GM12878 (cell line): ENCODE data around the gene CLEC16A. TPM values are rescaled to one million over a fixed set of nuclear protein-coding genes. Genes with fewer than 3 reads are reported as not detected.

Experiments
- ATAC-seq: fragments of 200-7000 bp; cut with Tn5 transposase; 3 replicates; pipeline ENCODE4 v1.9.1; 2020; ENCODE audit warnings: mild to moderate bottlenecking, moderate library complexity
- BruUV-seq: library from RNA; stranded (reverse); fragments of 400-500 nt; replicated peaks from 2 replicates; lab custom pipeline; 2021; lab: Mats Ljungman, UMichigan
- CTCF ChIA-PET: fragments of 300-600 bp; sonication (Branson Sonifier 250); formaldehyde crosslinking; extraction: SDS; loops from one replicate; lab custom pipeline; 2021; ENCODE audit warnings: inconsistent platforms; lab: Yijun Ruan, JAX
- POLR2A ChIA-PET: fragments of 350-600 bp; formaldehyde crosslinking; extraction: SDS; loops from one replicate; lab custom pipeline; 2021; ENCODE audit warnings: inconsistent platforms; lab: Charles Lee
- RAD21 ChIA-PET: fragments of 300-600 bp; sonication (Branson Sonifier 250); formaldehyde crosslinking; loops from one replicate; lab custom pipeline; 2023; ENCODE audit warnings: antibody characterized with exemption; ENCODE audit not compliant: unreplicated experiment; lab: Charles Lee
- SMC1A ChIA-PET: fragments of 300-600 bp; sonication (Branson Sonifier 250); formaldehyde crosslinking; loops from one replicate; lab custom pipeline; 2023; ENCODE audit not compliant: unreplicated experiment, uncharacterized antibody; lab: Charles Lee
- DNase-seq: peaks from one replicate; pipeline ENCODE4 v3.0.0-alpha.2; 2011; ENCODE audit warnings: low read depth, low spot score
- FAIRE-seq: peaks from 3 replicates; lab custom pipeline; 2011; peaks lifted over from hg19 to GRCh38; lab: Jason Lieb, UNC
- H2AFZ ChIP-seq: 2 replicates; pipeline ENCODE4 v1.6.0; 2011; ENCODE audit warnings: low read depth, low read length, control low read depth; ENCODE audit not compliant: control insufficient read depth
- H3K27ac ChIP-seq: 2 replicates; pipeline ENCODE4 v1.5.1; 2011; ENCODE audit warnings: control low read depth; ENCODE audit not compliant: control insufficient read depth, insufficient read depth
- H3K27me3 ChIP-seq, 2 experiments: replicated peaks in 1 of 2; 2 replicates each; pipeline versions ENCODE4 v1.6.0 to v1.6.1; 2011; ENCODE audit warnings: low read length in 1 of 2; ENCODE audit not compliant: control insufficient read depth in 2 of 2, insufficient read depth in 2 of 2
- H3K36me3 ChIP-seq, 2 experiments: 2 replicates each; pipeline ENCODE4 v1.5.1; 2011; ENCODE audit warnings: low read length in 1 of 2; ENCODE audit not compliant: control insufficient read depth in 2 of 2, insufficient read depth in 2 of 2
- H3K4me1 ChIP-seq: 2 replicates; pipeline ENCODE4 v1.6.1; 2011; ENCODE audit warnings: mild to moderate bottlenecking, low read length, moderate library complexity, mixed read lengths; ENCODE audit not compliant: control insufficient read depth, insufficient read depth
- H3K4me2 ChIP-seq: 2 replicates; pipeline ENCODE4 v1.6.0; 2011; ENCODE audit warnings: control low read depth; ENCODE audit not compliant: control insufficient read depth, insufficient read depth
- H3K4me3 ChIP-seq: fragments of 200-600 bp; sonication (generic); 2 replicates; pipeline ENCODE4 v1.5.1; 2016
- H3K79me2 ChIP-seq: 2 replicates; pipeline ENCODE4 v1.6.0; 2011; ENCODE audit warnings: low read length; ENCODE audit not compliant: control insufficient read depth, insufficient read depth
- H3K9ac ChIP-seq: 2 replicates; pipeline ENCODE4 v1.8.0; 2011; ENCODE audit warnings: low read length, control low read depth, mixed read lengths; ENCODE audit not compliant: control insufficient read depth, insufficient read depth
- H3K9me3 ChIP-seq: replicated peaks from 3 replicates; pipeline ENCODE4 v1.5.1; 2011; ENCODE audit warnings: mild to moderate bottlenecking, low read length; ENCODE audit not compliant: control insufficient read depth, insufficient read depth
- H4K20me1 ChIP-seq: 2 replicates; pipeline ENCODE4 v1.6.0; 2011; ENCODE audit not compliant: control insufficient read depth, insufficient read depth
- BCLAF1 ChIP-seq: fragments of 450-650 bp; IDR thresholded peaks from 2 replicates; pipeline ENCODE4 v1.6.1; 2017; ENCODE audit warnings: antibody characterized with exemption, mild to moderate bottlenecking, moderate library complexity
- BRCA1 ChIP-seq: IDR thresholded peaks from 2 replicates; pipeline ENCODE4 v1.6.1; 2011; ENCODE audit warnings: low read depth, low read length, improper control_type of control experiment
- CHD4 ChIP-seq: fragments of 200-600 bp; sonication (generic); IDR thresholded peaks from 2 replicates; pipeline ENCODE4 v1.6.1; 2016; ENCODE audit warnings: mild to moderate bottlenecking
- CTCF ChIP-seq, 3 experiments: IDR thresholded peaks in 2 of 3; conservative IDR thresholded peaks in 1 of 3; 2 replicates each; pipeline ENCODE4 v1.5.1; 2011; ENCODE audit warnings: low read depth in 3 of 3, low read length in 3 of 3, mild to moderate bottlenecking in 3 of 3, control low read depth in 2 of 3, moderate library complexity in 2 of 3, inconsistent platforms in 1 of 3, mixed read lengths in 1 of 3; ENCODE audit not compliant: control insufficient read depth in 2 of 3, insufficient read depth in 1 of 3; ENCODE audit errors: extremely low read depth in 1 of 3
- FOXK2 ChIP-seq: fragments of 450-650 bp; IDR thresholded peaks from 2 replicates; pipeline ENCODE4 v1.6.1; 2017; ENCODE audit warnings: mild to moderate bottlenecking, moderate library complexity
- IKZF1 ChIP-seq: fragments of 450-650 bp; conservative IDR thresholded peaks from 2 replicates; pipeline ENCODE4 v1.6.1; 2017; ENCODE audit warnings: antibody characterized with exemption, mild to moderate bottlenecking
- NFYB ChIP-seq: IDR thresholded peaks from 2 replicates; pipeline ENCODE4 v1.6.1; 2011; ENCODE audit warnings: low read depth, mild to moderate bottlenecking, low read length, improper control_type of control experiment, moderate library complexity; ENCODE audit not compliant: insufficient read depth
- RB1 ChIP-seq: fragments of 450-650 bp; formaldehyde crosslinking; IDR thresholded peaks from 2 replicates; pipeline ENCODE4 v1.6.1; 2017; ENCODE audit warnings: mild to moderate bottlenecking, borderline replicate concordance
- TBL1XR1 ChIP-seq: IDR thresholded peaks from 2 replicates; pipeline ENCODE4 v1.6.1; 2012; ENCODE audit warnings: low read depth, low read length, improper control_type of control experiment
- WGBS: methylation state at CpG from one replicate; pipeline ENCODE4 v1.1.6; 2016; ENCODE audit warnings: low lambda C conversion rate; ENCODE audit not compliant: insufficient replicate concordance, insufficient coverage; ENCODE audit errors: missing lambda C conversion rate; 5-methylcytosine and 5-hydroxymethylcytosine counted together
- in situ Hi-C: fragments of 300-500 bp; cut with MboI; formaldehyde crosslinking; loops from 9 replicates; pipeline ENCODE4 v1.14.3; 2018; ENCODE audit warnings: mixed read lengths
- intact Hi-C: fragments of 100-400 bp; cut with micrococcal nuclease; formaldehyde crosslinking; loops from one replicate; pipeline ENCODE4 v1.14.2; 2022; ENCODE audit not compliant: unreplicated experiment
- polyA plus RNA-seq, 11 experiments: library from polyadenylated mRNA; depleted of rRNA in 4 of 11; unstranded in 6 of 11; stranded (reverse) in 5 of 11; fragments of >200 nt; fragmentation: Nextera tagmentation in 4 of 11; fragmentation: Illumina TruSeq in 1 of 11; extraction: Ambion mirVana in 4 of 11; extraction: Trizol in 1 of 11; gene quantifications; 1 replicate in 1 of 11; 2 replicates in 10 of 11; pipeline versions ENCODE4 v1.2.1 to v1.2.3, GENCODE V29; 2011 to 2016; ENCODE audit warnings: inconsistent platforms in 2 of 11, missing spikeins in 2 of 11, low read depth in 1 of 11
- total RNA-seq, 4 experiments: library from RNA; depleted of rRNA in 3 of 4; stranded (reverse); fragments of >200 nt in 3 of 4; fragmentation: Illumina TruSeq in 1 of 4; extraction: Trizol in 1 of 4; gene quantifications; 2 replicates each; pipeline versions ENCODE4 v1.2.1 to v1.2.3, GENCODE V29; 2013 to 2021

CLEC16A gene
- total and polyA plus RNA-seq, 10 of the 15 experiments (the other 5 are each of a cell fraction or from before 2014, with no cell fraction given): 1.5 to 28.8 (median 19.2) TPM

- no peaks in the 10 kb centered on the region for H3K4me1 ChIP-seq
- TF ChIP-seq NFYB: no peak
- TF ChIP-seq CHD4: no peak
- no peak for TF ChIP-seq FOXK2
- no peak for TF ChIP-seq CTCF (IDR thresholded peaks at IDR 0.05 in 2 of 3, conservative IDR thresholded peaks at IDR 0.05 in 1 of 3; ENCODE audit: control insufficient read depth in 2 of 3, extremely low read depth in 1 of 3, insufficient read depth in 1 of 3, low read depth in 3 of 3, low read length in 3 of 3)
- no peak for TF ChIP-seq BCLAF1
- no peak for TF ChIP-seq RB1
- TF ChIP-seq BRCA1: no peak
- TF ChIP-seq TBL1XR1: no peak
- TF ChIP-seq IKZF1: no peak
- TF ChIP-seq, all 136 proteins: peak for 0
- H3K27ac ChIP-seq: no peak overlapping the region
- H3K36me3 ChIP-seq: peaks cover 12 to 15% of the 10 kb centered on the region in 2 experiments
- no TSS peak for BruUV-seq
- ChIA-PET CTCF (interaction anchor here (1.1 kb wide), 1 partner anchor 254 kb away, joined by 5 read pairs; no protein-coding TSS in a partner anchor), POLR2A (no interaction called here), SMC1A (interaction anchor here (0.9 kb wide), 1 partner anchor 30 kb away, joined by 3 read pairs; no protein-coding TSS in a partner anchor), RAD21 (interaction anchor here (1.0 kb wide), 1 partner anchor 9 kb away, joined by 3 read pairs; no protein-coding TSS in a partner anchor)
- H3K4me2 ChIP-seq: no peak overlapping the region
- H3K9ac ChIP-seq: no peak overlapping the region
- ATAC-seq (no peak), FAIRE-seq (no peak), DNase-seq (no peak)
- H2AFZ ChIP-seq: no peak overlapping the region
- no peaks in the 10 kb centered on the region for H4K20me1 ChIP-seq
- intact Hi-C loops: no loop called here
- H3K79me2 ChIP-seq: no peaks in the 10 kb centered on the region
- H3K4me3 ChIP-seq: no peak overlapping the region
- no peaks in the 10 kb centered on the region for H3K27me3 ChIP-seq
- no peaks in the 10 kb centered on the region for H3K9me3 ChIP-seq
- WGBS: 53% methylated on average over 5 of the region's 5 CpGs
- in situ Hi-C loops: no loop called here
Measured at GRCh38 chr16:11004973-11005610, 60.7 kb downstream of the CLEC16A start.
